ENCODE measurements around the gene DHTKD1.
"Not testable (repeated sequence)": the region's sequence is repeated elsewhere in the genome, so short reads cannot be mapped to it uniquely, and the experiment has no call there.

DHTKD1 gene

DNA sequence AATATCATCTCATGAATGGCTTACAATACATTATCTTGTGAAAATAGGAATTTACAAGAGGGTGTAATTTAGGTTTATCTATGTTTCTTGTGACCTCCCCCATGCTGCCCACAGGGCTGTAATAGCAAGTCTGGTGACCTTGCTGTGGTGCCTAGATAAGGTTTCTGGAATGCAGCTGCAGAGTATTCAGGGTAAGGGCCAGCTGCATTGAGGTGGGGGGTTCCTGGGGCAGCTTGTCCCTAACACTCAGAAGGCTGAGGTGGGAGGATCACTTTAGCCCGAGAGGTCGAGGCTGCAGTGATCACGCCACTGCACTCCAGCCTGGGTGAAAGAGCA lies 5.3 kb upstream of the DHTKD1 start:
- no peak for DNase-seq

DNA sequence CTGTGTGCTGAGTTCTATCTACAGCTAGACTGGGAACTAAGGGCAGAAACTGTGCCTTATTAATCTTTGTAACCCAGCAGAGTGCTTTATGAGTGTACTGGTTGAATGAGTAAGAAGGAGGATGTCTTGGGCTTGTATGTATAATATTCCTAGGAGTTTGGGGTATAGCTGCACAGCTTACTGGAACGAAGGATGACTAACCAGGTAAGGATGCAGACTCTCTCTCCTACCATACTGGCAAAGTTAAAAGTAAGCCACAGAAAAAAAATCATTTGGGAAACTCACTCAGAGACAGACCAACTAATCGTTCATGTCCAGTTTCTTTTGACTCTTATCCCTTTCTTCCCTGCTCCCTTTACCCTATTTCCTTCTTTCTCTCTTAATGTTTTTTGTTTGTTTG lies 1.4 kb upstream of the DHTKD1 start:
- no peak for DNase-seq

DNA sequence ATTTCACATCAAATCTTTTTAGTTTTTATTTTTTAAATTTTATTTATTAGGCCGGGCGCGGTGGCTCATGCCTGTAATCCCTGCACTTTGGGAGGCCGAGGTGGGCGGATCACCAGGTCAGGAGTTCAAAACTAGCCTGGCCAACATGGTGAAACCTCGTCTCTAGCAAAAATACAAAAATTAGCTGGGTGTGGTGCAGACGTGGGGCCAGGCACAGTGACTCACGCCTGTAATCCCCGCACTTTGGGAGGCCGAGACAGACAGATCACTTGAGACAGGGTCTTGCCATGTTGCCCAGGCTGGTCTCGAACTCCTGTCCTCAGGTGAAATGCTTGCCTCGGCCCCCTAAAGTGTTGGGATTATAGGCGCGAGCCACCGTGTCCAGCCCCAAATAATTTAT lies 2.7 kb downstream of the DHTKD1 start:
- DNase-seq = not testable (repeated sequence)

DNA sequence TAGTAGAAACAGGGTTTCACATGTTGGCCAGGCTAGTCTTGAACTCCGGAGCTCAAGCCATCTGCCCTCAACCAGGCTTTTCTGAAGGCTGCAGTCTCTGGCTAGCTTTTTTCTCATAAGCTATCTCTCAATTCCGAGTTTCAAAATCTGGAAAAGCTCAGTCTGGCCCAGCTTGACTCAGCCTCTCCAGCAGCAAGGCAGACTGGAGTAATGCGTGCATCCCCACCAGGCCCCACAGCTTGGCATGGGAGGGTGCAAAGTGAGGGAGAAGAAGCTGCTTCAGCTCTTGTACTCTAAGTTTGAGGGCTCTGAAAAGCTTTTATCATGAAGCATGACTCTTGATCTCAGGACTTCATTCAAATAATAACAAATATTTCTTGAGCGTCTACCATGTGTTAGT lies 4.8 kb downstream of the DHTKD1 start:
- no peak for DNase-seq

DNA sequence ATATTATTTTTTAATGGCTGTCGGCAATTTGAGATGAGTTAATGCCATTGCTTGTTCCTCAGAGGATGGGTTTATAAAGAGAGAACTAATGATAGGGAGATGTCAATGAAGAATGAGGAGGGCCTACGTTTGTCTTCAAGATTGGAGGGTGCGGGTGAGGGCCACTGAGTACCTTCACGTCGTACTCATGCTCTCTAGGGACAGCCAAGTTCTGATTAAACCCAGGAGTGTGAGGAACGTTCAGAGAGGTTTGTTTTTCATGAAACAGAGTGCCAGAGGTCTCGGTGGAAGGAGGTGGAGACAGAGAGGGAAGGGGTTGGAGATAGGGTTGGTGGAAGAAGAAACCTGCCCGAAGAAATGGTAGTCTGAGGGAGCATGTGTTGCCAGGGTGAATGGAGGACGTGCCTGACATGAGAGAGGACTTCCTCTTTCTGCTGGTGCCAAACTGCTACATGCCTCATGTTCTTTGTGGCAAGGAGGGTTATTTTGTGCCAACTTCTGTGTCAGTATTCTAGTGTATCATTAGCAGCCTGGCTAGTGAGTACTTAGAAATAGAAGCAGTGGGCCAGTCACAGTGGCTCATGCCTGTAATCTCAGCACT lies 8.9 kb downstream of the DHTKD1 start:
- DNase-seq = no peak

DNA sequence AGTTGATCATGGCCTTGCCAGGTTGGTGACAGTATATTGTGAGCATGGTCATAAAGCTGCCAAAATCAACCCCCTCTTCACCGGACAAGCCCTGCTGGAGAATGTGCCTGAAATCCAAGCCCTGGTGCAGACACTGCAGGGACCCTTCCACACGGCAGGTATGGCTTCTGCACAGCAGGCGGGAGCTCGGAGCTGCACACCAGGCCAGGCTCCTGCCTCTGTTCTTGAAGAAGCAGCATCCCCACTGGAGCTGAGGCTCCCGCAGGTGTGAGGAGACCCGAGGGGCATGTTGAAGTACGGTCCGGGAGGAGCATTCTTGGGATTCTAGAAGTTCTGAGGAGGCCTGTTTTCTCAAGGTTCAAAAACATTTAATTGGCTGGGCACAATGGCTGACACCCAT lies 12.7 kb downstream of the DHTKD1 start:
- no peak for DNase-seq

DNA sequence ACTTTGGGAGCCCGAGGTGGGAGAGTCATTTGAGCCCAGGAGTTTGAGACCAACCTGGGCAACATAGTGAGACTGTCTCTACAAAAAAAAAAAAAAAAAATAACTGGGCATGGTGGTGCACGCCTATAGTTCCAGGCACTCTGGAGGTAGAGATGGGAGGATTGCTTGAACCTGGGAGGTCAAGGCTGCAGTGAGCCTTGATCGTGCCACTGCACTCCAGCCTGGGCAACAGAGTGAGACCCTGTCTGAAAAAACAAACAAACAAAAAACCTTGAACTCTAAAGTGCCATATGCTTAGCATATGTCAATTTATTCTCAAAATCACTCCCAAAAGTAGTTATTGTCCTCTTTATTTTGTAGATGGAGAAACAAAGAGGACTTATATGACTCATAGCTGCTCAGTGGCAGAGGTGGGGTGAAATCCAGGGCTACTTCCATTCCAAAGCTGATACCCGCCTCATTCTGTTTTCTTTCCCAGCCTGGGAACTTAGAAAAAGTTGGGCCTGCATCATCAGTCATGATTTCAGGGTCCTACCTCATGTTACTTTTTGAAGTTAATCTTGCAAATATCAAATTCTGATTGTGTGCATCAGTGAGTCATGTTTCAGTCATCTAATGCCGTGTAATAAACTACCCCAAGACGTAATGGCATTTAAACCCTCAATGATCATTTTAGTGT lies 13.3 kb downstream of the DHTKD1 start:
- no peak for DNase-seq

DNA sequence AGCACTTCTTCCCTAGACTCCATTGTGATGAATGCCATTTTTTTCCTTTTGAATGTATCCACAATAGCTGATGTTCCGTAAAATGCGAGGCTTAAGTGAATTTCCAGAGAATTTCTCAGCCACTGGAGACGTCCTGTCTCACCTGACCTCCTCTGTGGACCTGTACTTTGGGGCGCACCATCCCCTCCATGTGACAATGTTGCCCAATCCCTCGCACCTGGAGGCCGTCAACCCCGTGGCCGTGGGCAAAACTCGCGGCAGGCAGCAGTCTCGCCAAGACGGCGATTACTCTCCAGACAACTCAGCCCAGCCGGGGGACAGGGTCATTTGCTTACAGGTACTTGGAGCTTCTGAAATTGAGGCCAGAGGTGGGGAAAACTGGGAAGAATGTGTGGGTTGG lies 20.2 kb downstream of the DHTKD1 start:
- no peak for DNase-seq

DNA sequence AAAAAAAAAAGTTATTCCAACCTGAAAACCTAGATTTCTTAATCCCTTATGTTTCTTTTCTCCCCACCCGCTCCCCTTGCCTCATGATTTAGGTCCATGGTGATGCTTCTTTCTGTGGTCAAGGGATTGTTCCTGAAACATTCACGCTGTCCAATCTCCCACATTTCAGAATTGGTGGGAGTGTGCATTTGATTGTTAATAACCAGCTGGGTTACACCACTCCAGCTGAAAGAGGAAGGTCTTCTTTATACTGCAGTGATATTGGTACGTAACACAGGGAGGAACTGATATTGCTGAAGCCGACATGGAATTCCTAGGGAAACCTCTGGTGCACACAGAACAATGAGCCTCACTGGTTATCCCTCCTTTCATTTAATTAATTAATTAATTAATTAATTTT lies 22.7 kb downstream of the DHTKD1 start:
- no peak for DNase-seq

DNA sequence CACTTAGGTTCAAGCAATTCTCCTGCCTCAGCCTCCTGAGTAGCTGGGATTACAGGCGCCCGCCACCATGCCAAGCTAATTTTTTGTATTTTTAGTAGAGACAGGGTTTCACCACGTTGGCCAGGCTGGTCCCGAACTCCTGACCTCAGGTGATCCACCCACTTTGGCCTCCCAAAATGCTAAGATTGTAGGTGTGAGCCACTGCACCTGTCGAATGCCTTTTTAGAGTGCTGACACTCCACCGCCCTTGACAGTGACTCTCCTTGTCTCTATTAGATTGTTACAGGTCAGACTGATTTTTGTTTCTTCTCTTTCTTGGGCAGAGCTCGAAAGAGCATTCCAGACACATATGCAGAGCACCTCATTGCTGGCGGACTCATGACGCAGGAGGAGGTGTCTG lies 28.6 kb downstream of the DHTKD1 start:
- not testable (repeated sequence) for DNase-seq

DNA sequence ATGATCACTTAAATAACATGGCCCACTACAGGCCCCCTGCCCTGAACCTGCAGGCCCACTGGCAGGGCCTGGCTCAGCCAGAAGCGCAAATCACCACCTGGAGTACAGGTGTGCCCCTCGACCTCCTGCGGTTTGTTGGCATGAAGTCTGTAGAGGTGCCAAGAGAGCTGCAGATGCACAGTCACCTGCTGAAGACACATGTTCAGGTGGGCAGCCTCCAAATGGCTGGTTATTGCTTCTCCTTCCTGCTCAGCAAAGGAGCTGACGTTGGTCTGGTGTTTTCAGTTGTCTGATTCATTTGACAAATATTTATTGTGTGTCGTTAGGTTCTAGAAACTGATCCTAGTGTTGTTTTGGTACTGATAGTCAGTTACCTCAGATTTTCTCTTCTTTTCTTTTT lies 29.0 kb downstream of the DHTKD1 start:
- peak; percentile 59 for DNase-seq

DNA sequence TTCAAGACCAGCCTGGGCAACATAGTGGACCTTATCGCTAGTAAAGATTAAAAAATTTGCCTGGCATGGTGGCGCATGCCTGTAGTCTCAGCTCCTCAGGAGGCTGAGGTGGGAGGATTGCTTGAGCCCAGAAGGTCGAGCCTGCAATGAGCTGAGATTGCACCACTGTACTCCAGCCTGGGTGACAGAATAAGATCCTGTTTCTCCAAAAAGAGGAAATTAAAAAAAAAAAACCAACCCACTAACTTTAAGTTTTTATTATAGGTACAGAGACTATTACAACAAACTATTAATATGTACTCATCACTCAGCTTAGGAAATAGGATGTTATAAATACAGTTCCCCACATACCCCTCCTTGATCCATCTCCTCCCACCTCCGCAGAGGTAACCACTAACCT lies 30.2 kb downstream of the DHTKD1 start:
- DNase-seq = no peak

DNA sequence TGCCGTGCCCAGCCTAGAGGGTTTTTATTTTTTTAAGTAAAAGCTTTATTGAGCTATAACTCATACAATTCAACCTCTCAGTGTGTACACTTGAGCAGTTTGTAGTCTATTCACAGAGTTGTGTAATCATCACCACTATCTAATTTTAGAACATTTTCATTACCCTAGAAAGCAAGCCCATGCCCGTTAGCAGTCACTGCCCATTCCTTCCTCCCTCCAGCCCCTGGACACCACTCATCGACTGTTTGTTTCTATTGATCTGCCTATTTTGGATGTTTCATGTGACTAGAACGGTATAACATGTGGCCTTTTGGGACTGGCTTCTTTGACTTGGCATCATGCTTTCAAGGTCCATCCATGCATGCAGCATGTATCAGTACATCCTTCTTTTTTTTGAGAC lies 35.0 kb downstream of the DHTKD1 start:
- DNase-seq = no peak

DNA sequence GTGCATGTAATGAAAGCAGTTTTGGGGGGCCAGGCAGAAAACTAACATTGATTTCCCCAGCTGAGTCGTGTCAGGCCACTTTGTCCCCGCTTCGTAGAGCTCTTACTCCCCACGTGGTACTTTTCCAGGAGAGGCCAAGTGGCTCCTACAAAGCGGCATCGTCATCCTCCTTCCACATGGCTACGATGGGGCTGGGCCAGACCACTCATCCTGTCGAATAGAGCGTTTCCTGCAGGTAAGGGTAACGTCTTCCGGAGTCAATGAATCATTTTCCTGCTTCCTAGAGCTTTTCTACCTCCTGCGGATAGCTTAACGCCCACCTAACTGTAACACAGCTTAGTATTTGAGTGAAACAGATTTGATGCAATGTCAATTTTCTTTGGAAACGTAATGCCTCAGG lies 39.0 kb downstream of the DHTKD1 start:
- no peak for DNase-seq

DNA sequence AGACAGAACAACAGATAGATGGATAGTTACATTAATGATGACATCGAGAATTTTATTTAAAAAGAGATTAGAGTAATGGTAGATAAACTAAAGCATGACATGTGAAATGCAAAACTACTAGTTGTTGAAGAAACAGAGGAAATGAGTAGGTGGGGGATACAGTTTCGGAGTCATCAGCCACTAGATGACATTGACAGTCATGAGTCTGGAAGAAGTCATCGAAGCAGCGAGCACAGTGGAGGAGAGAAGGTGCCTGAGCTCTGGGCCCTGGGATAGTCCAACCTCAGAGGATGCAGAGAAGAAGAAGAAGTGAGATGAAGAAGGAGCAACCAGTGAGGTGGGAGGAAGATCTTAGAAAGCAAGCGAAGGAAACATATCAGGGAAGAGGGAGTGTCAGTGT lies 40.5 kb downstream of the DHTKD1 start:
- no peak for DNase-seq

DNA sequence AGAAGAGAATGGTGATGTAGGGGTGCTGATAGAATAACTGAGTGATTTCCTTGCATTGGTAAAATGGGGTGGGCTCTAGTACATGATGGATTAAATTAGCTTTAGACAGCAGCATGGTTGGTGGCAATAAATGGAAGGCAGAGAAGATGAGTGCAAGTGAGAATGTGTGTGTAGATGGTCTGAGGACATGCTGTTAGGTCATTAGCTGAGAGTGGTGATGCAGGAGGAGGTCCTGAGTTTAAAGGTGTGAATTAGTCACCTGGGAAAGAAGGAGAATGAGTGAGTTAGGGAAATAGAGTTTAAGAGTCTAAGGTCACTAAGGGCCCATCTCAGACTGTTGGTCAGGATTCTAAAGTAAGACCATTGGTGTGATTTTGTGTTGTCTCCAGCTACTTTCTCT lies 42.8 kb downstream of the DHTKD1 start:
- DNase-seq = no peak

DNA sequence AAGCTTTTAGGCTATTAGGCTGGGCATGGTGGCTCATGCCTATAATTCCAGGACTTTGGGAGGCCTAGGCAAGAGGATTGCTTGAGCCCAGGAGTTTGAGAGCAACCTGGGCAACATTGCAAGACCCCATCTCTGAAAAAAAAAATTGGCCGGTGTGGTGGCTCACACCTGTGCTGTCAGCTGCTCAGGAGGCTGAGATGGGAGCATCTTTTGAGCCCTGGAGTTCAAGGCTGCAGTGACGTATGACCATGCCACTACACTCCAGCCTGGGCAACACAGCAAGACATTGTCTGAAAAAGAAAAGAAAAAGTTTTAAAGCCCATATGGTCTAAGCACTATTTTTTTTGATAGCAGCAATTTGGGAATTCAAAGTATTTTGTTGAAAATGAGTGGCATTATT lies 44.9 kb downstream of the DHTKD1 start:
- DNase-seq = no peak

DNA sequence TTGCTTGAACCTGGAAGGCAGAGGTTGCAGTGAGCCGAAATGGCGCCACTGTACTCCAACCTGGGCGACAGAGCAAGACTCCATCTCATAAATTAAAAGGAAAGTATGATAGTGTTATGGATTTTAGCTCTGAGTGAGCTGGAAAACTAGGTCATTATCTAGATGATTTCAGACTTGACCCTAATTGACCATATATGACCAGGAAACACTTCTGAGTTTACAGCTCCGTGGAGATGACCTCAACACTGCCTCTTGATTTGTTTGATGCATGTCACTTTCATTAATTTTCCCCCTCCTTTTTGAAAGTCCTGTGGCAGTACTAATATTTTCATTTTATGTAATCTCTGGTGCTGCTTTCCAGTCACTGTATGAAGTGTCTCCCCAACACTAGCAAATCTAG lies 52.9 kb downstream of the DHTKD1 start:
- no peak for DNase-seq

DNA sequence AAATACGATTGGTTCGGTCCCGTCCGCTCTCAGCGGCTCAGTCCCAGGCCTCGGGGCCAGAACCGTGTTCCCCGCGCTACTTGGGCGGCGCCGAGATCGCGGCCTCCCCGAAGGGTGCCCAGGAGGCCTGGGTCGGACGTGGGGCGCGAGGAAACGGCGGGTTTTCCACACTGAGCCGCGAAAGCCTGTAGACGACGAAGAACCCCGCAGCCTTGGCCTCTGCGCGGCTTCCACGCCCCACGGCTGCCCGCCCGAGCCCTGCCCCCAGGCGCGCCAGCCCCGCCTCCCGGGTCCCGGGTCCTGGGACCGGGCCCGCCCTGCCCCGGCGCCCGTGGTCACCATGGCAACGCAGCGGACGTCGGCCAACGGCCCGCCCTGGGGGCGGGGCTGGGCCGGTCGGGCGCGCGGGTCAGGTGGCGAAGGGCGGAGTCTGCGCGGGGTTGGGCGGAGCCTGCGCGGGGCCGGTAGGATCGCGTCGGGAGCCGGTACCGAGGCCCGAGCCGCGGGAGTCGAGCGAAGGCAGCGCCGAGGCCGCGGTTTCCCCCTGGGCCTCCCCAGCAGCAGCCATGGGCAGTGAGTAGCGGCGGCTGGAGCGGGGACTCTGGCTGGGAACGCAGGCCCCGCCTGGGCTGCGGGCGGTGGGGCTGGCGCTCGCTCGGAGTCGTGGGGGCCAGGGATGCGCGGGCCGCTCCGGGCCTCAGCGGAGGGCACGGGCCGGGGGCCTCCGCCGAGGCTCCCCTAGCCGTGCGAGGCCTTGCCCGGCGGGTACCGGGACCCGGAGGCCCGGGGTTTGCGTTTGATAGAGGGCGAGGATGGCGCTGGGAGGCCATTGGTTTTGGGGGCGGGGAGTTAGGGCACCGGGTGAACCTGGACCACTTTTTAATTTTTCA lies 60.7 kb downstream of the DHTKD1 start, which contains the start of gene SEC61A2:
SEC61A2 (plus strand) TSS at position 456 of the 890 bp plus-strand sequence; CDS start at position 567, 111 bp downstream.
- DNase-seq = peak; percentile 36

DNA sequence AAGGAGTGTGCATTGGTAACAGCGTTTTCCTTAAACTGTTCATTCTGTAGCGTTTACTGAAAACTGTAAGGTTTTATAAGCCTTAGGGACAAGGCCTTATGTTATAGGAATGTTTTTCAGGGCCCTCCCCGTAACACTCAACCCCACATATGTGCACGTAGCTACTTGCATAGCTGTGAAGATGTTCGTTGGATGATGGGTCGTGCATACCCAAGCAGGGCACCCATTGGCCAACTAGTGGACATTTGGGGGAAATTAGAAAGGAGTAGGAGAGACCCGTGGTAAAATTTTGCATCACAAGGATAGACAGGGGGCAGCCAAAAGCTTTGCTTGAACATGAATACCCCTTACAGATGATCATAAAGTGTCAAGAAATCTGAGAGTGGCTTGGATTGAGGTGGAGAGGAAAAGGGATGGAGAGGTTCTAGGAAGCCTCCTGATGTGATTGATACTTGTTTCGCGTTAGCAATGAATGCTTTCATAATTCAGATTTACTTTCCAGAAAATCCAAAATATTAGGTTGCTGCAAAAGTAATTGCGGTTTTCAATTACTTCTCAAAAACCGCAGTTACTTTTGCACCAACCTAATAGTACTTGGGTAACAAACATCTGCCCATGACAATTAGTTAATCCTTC lies 61.6 kb downstream of the DHTKD1 start:
- DNase-seq = peak; percentile 24

DNA sequence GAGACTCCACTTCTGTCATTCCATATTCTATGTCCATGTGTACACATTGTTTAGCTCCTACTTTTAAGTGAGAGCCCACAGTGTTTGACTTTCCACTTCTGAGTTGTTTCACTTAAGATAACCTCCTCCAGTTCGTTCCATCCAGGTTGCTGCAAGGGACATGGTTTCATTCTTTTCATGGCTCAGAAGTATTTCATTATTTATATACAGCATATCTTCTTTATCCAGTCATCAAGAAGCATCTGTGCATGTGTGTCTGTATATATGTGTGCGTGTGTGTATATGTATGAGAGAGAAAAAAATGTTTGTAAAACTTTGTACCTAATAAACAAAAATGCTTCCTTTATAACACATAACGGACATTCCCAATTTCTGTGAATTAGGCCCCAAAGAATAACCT lies 66.9 kb downstream of the DHTKD1 start:
- no peak for DNase-seq

DNA sequence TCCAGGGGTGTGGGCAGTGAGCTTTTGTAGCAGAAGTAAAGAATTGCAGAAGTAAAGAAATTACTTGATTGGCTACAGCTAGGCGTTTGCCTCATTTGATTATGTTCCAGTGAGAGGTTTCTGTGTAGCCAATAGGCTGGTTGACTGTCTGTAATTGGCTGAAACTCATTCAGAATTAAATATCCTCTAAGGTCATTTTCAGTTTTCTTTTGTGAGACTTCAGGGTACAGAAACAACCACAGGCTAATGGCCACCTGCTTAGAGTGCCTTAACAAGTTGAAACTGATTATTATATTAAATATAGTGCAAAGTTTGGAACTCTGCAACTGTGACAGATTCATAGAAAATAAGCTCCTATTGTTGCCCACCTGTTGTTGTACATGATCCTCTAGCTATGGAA lies 71.3 kb downstream of the DHTKD1 start:
- DNase-seq = no peak

DNA sequence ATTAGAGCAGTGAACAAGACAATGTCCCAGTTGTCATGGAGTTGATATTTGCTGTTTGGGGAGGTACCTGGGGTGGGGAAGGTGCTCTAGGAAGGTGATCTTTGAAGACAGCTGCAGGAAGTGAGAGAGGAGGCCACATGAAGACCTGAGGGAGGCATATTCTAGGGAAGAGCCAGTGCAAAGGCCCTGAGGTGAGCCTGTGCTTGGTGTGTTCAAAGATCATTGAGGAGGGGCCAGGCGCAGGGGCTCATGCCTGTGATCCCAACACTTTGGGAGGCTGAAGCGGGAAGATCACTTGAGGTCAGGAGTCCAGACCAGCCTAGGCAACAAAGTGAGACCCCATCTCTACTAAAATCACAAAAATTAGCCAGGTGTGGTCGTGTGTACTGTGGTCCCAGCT lies 75.8 kb downstream of the DHTKD1 start:
- no peak for DNase-seq

DNA sequence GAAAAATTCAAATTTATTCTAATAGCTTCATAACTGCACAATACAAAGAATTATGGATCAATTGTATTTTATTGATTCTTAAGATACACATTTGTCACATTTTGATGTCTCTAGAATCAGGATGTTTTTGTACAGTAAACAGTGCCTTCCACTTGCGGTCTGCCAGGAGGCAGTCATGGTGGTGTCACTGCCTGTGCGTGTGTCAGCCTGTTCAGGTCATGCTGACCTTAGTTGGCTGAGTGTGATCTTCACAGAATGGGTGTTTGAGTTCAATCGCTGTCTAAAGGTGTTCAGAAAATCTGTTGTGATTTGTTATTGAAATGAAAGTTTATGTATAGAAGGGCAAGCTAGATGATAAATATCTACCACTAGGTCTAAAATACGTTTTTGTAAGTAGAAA lies 81.4 kb downstream of the DHTKD1 start:
- no peak for DNase-seq

Data from DMS79 treated with DMSO at 0.1 percent for 48 hours (cell line).